CD4-positive, alpha-beta memory T cell (primary cell): Measurements from ENCODE around the gene KRT23. TPM values are rescaled to one million over a fixed set of nuclear protein-coding genes. Genes with fewer than 3 reads are reported as not detected.

ENCODE experiments used
- CTCF ChIA-PET: fragments of 350-600 bp; sonication (Branson Sonifier 250); formaldehyde crosslinking; loops from one replicate; lab custom pipeline; 2021; ENCODE audit warnings: inconsistent platforms; ENCODE audit not compliant: partially characterized antibody; lab: Charles Lee
- POLR2A ChIA-PET: fragments of 350-600 bp; sonication (Branson Sonifier 250); formaldehyde crosslinking; loops from one replicate; lab custom pipeline; 2021; ENCODE audit not compliant: partially characterized antibody; lab: Charles Lee
- DNase-seq, 5 donors: peaks; one replicate each; pipeline versions ENCODE4 v3.0.0 to v3.0.0-alpha.2; 2020 to 2022; ENCODE audit warnings: mixed read lengths in 1 of 5
- H3K27ac ChIP-seq: one replicate; pipeline ENCODE4 v1.7.0; 2013; ENCODE audit warnings: low read depth, low read length
- H3K27me3 ChIP-seq: 2 replicates; pipeline ENCODE4 v1.7.0; 2013; ENCODE audit warnings: mild to moderate bottlenecking, low read length, moderate library complexity; ENCODE audit not compliant: insufficient read depth
- H3K36me3 ChIP-seq: 2 replicates; pipeline ENCODE4 v1.7.0; 2013; ENCODE audit warnings: mild to moderate bottlenecking, low read length, moderate library complexity; ENCODE audit not compliant: insufficient read depth
- H3K4me1 ChIP-seq: 2 replicates; pipeline ENCODE4 v1.7.0; 2013; ENCODE audit warnings: mild to moderate bottlenecking, low read length, moderate library complexity; ENCODE audit not compliant: insufficient read depth
- H3K4me3 ChIP-seq, 2 donors: one replicate each; pipeline ENCODE4 v1.7.0; 2013; ENCODE audit warnings: low read length in 2 of 2, mild to moderate bottlenecking in 1 of 2
- H3K9me3 ChIP-seq, 2 donors: one replicate each; pipeline ENCODE4 v1.7.0; 2013; ENCODE audit warnings: low read length in 2 of 2, control low read depth in 1 of 2; ENCODE audit not compliant: control insufficient read depth in 1 of 2
- H3K27ac Mint-ChIP-seq, 7 donors: one replicate each; pipeline ENCODE4 v1.8.0; 2020 to 2021; ENCODE audit warnings: mixed read lengths in 7 of 7, mild to moderate bottlenecking in 6 of 7, inconsistent platforms in 3 of 7, moderate library complexity in 3 of 7
- H3K27me3 Mint-ChIP-seq, 2 donors: one replicate each; pipeline ENCODE4 v1.8.0; 2020 to 2021; ENCODE audit warnings: mixed read lengths in 2 of 2
- H3K36me3 Mint-ChIP-seq, 2 donors: one replicate each; pipeline ENCODE4 v1.8.0; 2020 to 2021; ENCODE audit warnings: mixed read lengths in 2 of 2, inconsistent platforms in 1 of 2, mild to moderate bottlenecking in 1 of 2
- H3K4me1 Mint-ChIP-seq, 4 donors: one replicate each; pipeline ENCODE4 v1.8.0; 2020 to 2021; ENCODE audit warnings: mixed read lengths in 4 of 4, mild to moderate bottlenecking in 1 of 4
- H3K4me3 Mint-ChIP-seq, 8 donors: one replicate each; pipeline ENCODE4 v1.8.0; 2020 to 2021; ENCODE audit warnings: mixed read lengths in 8 of 8, mild to moderate bottlenecking in 7 of 8, moderate library complexity in 6 of 8, inconsistent platforms in 3 of 8
- H3K9me3 Mint-ChIP-seq, 8 donors: one replicate each; pipeline ENCODE4 v1.8.0; 2020 to 2021; ENCODE audit warnings: mixed read lengths in 8 of 8, mild to moderate bottlenecking in 5 of 8, inconsistent platforms in 3 of 8, moderate library complexity in 1 of 8
- intact Hi-C: fragments of 100-400 bp; cut with micrococcal nuclease; formaldehyde crosslinking; loops from one replicate; pipeline ENCODE4 v1.15.1; 2023
- polyA plus RNA-seq, 2 donors: library from polyadenylated mRNA; unstranded; fragments of 300-500 nt; fragmentation: Illumina TruSeq; gene quantifications; one replicate each; pipeline ENCODE4 v1.2.3, GENCODE V29; 2021
- total RNA-seq, 2 experiments: library from RNA; stranded (reverse); gene quantifications; one replicate each; pipeline ENCODE4 v1.2.3, GENCODE V29; 2021

Gene KRT23
- total and polyA plus RNA-seq, 4 experiments from 2014 or later = 0.15 TPM; not detected in 3

DNA sequence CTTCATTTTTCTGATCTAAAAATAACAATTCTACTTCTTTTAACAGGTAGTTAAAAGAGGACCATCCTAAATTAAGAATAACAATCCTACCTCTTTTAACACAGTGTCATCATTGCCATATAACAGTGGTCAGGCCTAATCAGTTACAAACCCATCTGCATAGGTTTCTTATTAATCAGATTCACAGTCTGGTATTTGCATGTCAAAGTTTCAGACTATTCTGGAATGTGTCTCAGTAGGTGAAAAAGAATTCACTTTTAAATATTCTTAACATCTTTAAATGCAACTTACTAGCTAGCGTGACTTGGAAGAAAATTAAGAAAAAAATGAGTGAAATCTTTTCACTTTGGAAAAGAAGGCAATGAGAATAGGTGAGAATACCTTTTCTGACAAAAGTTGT lies 63.6 kb downstream of the KRT23 start:
- Histone ChIP-seq H3K27me3 (no peaks in the 10 kb centered on the region), H3K27ac (no peak overlapping the region), H3K36me3 (no peaks in the 10 kb centered on the region), H3K4me3 (no peak overlapping the region), H3K9me3 (no peaks in the 10 kb centered on the region), H3K4me1 (no peaks in the 10 kb centered on the region)
- peaks cover 15 to 16% of the 10 kb centered on the region in 2 donors for H3K27me3 Mint-ChIP-seq
- intact Hi-C loops = no loop called here
- H3K4me1 Mint-ChIP-seq = no peaks in the 10 kb centered on the region
- no peak overlapping the region for H3K27ac Mint-ChIP-seq
- no peaks in the 10 kb centered on the region for H3K9me3 Mint-ChIP-seq
- no peak for DNase-seq
- H3K4me3 Mint-ChIP-seq = no peak overlapping the region
- POLR2A ChIA-PET = no interaction called here
- CTCF ChIA-PET = no interaction called here
- H3K36me3 Mint-ChIP-seq = no peaks in the 10 kb centered on the region

- Mint-ChIP-seq H3K36me3 (no peaks in the 10 kb centered on the region), H3K27me3 (peaks cover 16% of the 10 kb centered on the region in 2 donors), H3K9me3 (no peaks in the 10 kb centered on the region), H3K27ac (no peak overlapping the region), H3K4me3 (no peak overlapping the region), H3K4me1 (no peaks in the 10 kb centered on the region)
- no peaks in the 10 kb centered on the region for H3K9me3 ChIP-seq
- no peak for DNase-seq
- ChIA-PET CTCF (no interaction called here), POLR2A (no interaction called here)
- intact Hi-C loops = no loop called here
- H3K36me3 ChIP-seq = no peaks in the 10 kb centered on the region
- no peaks in the 10 kb centered on the region for H3K27me3 ChIP-seq
- no peak overlapping the region for H3K27ac ChIP-seq
- no peaks in the 10 kb centered on the region for H3K4me1 ChIP-seq
- no peak overlapping the region for H3K4me3 ChIP-seq
Observed at GRCh38 chr17:40873255-40873654, 64.2 kb downstream of the KRT23 start.

Other genes with a start within 250 kb of the KRT23 start
Only the 30 nearest of the 33 such genes appear.
- gene KRT25, start 182.3 kb downstream of the KRT23 start, total RNA-seq = not detected
- gene KRT25, start 182.3 kb downstream of the KRT23 start, polyA plus RNA-seq = not detected
- not detected for gene KRT26, start 165.4 kb downstream of the KRT23 start, total RNA-seq
- not detected for gene KRT26, start 165.4 kb downstream of the KRT23 start, polyA plus RNA-seq
- gene KRT27, start 155.1 kb downstream of the KRT23 start, total RNA-seq = not detected
- gene KRT27, start 155.1 kb downstream of the KRT23 start, polyA plus RNA-seq = not detected
- gene KRT28, start 137.7 kb downstream of the KRT23 start, total RNA-seq = not detected
- gene KRT28, start 137.7 kb downstream of the KRT23 start, polyA plus RNA-seq = not detected
- gene KRT10, start 115.0 kb downstream of the KRT23 start, total RNA-seq = 10 to 100 TPM; 37.6 to 40.4 TPM
- 100 to 1,000 TPM; 141 to 181 TPM for gene KRT10, start 115.0 kb downstream of the KRT23 start, polyA plus RNA-seq
- gene KRT12, start 70.4 kb downstream of the KRT23 start, total RNA-seq = not detected
- gene KRT12, start 70.4 kb downstream of the KRT23 start, polyA plus RNA-seq = not detected
- not detected for gene KRT20, start 52.4 kb downstream of the KRT23 start, total RNA-seq
- not detected for gene KRT20, start 52.4 kb downstream of the KRT23 start, polyA plus RNA-seq
- not detected for gene KRT39, start 29.3 kb upstream of the KRT23 start, total RNA-seq
- gene KRT39, start 29.3 kb upstream of the KRT23 start, polyA plus RNA-seq = not detected
- gene KRT40, start 46.7 kb upstream of the KRT23 start, total RNA-seq = not detected
- gene KRT40, start 46.7 kb upstream of the KRT23 start, polyA plus RNA-seq = not detected
- gene KRTAP3-3, start 56.5 kb upstream of the KRT23 start, total RNA-seq = not detected
- gene KRTAP3-3, start 56.5 kb upstream of the KRT23 start, polyA plus RNA-seq = not detected
- not detected for gene KRTAP3-2, start 62.3 kb upstream of the KRT23 start, total RNA-seq
- gene KRTAP3-2, start 62.3 kb upstream of the KRT23 start, polyA plus RNA-seq = not detected
- not detected for gene KRTAP3-1, start 71.5 kb upstream of the KRT23 start, total RNA-seq
- not detected for gene KRTAP3-1, start 71.5 kb upstream of the KRT23 start, polyA plus RNA-seq
- gene KRTAP1-5, start 89.6 kb upstream of the KRT23 start, total RNA-seq = not detected
- gene KRTAP1-5, start 89.6 kb upstream of the KRT23 start, polyA plus RNA-seq = not detected
- not detected for gene KRTAP1-4, start 92.5 kb upstream of the KRT23 start, total RNA-seq
- gene KRTAP1-4, start 92.5 kb upstream of the KRT23 start, polyA plus RNA-seq = not detected
- gene KRTAP1-3, start 97.2 kb upstream of the KRT23 start, total RNA-seq = not detected
- gene KRTAP1-3, start 97.2 kb upstream of the KRT23 start, polyA plus RNA-seq = not detected
- gene KRTAP1-1, start 103.8 kb upstream of the KRT23 start, total RNA-seq = not detected
- gene KRTAP1-1, start 103.8 kb upstream of the KRT23 start, polyA plus RNA-seq = not detected
- not detected for gene KRTAP2-1, start 109.7 kb upstream of the KRT23 start, total RNA-seq
- gene KRTAP2-1, start 109.7 kb upstream of the KRT23 start, polyA plus RNA-seq = not detected
- gene KRTAP2-2, start 117.6 kb upstream of the KRT23 start, total RNA-seq = not detected
- gene KRTAP2-2, start 117.6 kb upstream of the KRT23 start, polyA plus RNA-seq = not detected
- not detected for gene KRTAP2-3, start 122.5 kb upstream of the KRT23 start, total RNA-seq
- gene KRTAP2-3, start 122.5 kb upstream of the KRT23 start, polyA plus RNA-seq = not detected
- not detected for gene KRTAP2-4, start 128.2 kb upstream of the KRT23 start, total RNA-seq
- not detected for gene KRTAP2-4, start 128.2 kb upstream of the KRT23 start, polyA plus RNA-seq
- gene KRTAP4-7, start 146.5 kb upstream of the KRT23 start, total RNA-seq = not detected
- not detected for gene KRTAP4-7, start 146.5 kb upstream of the KRT23 start, polyA plus RNA-seq
- not detected for gene KRTAP4-8, start 160.5 kb upstream of the KRT23 start, total RNA-seq
- gene KRTAP4-8, start 160.5 kb upstream of the KRT23 start, polyA plus RNA-seq = not detected
- not detected for gene KRTAP4-16, start 164.6 kb upstream of the KRT23 start, total RNA-seq
- not detected for gene KRTAP4-16, start 164.6 kb upstream of the KRT23 start, polyA plus RNA-seq
- not detected for gene KRTAP4-9, start 167.7 kb upstream of the KRT23 start, total RNA-seq
- gene KRTAP4-9, start 167.7 kb upstream of the KRT23 start, polyA plus RNA-seq = not detected
- not detected for gene KRTAP4-11, start 180.7 kb upstream of the KRT23 start, total RNA-seq
- gene KRTAP4-11, start 180.7 kb upstream of the KRT23 start, polyA plus RNA-seq = not detected
- gene KRTAP4-12, start 186.5 kb upstream of the KRT23 start, total RNA-seq = not detected
- not detected for gene KRTAP4-12, start 186.5 kb upstream of the KRT23 start, polyA plus RNA-seq
- not detected for gene KRTAP4-6, start 202.9 kb upstream of the KRT23 start, total RNA-seq
- under 1 TPM in 1 of 2 donors, not detected in 1; 0.24 TPM for gene KRTAP4-6, start 202.9 kb upstream of the KRT23 start, polyA plus RNA-seq
- gene KRTAP4-5, start 212.2 kb upstream of the KRT23 start, total RNA-seq = not detected
- gene KRTAP4-5, start 212.2 kb upstream of the KRT23 start, polyA plus RNA-seq = not detected
- gene KRTAP4-4, start 223.1 kb upstream of the KRT23 start, total RNA-seq = not detected
- not detected for gene KRTAP4-4, start 223.1 kb upstream of the KRT23 start, polyA plus RNA-seq
- not detected for gene KRTAP4-3, start 230.6 kb upstream of the KRT23 start, total RNA-seq
- gene KRTAP4-3, start 230.6 kb upstream of the KRT23 start, polyA plus RNA-seq = not detected